Kidney (tissue), 14 donors: Measurements from ENCODE around the gene CD48. TPM values are rescaled to one million over a fixed set of nuclear protein-coding genes. Genes with fewer than 3 reads are reported as not detected.

ENCODE experiments used
- DNase-seq, 5 donors: peaks; one replicate each; pipeline ENCODE4 v3.0.0-alpha.2; 2013 to 2020
- FAIRE-seq: peaks from 2 replicates; lab custom pipeline; 2012; peaks lifted over from hg19 to GRCh38; lab: Jason Lieb, UNC
- H3K27ac ChIP-seq, 2 donors: one replicate each; pipeline ENCODE4 v1.7.0; 2013; ENCODE audit warnings: low read depth in 2 of 2, low read length in 2 of 2, inconsistent platforms in 1 of 2
- H3K27me3 ChIP-seq: one replicate; pipeline ENCODE4 v1.7.1; 2013; ENCODE audit warnings: low read length, inconsistent platforms; ENCODE audit not compliant: control insufficient read depth, insufficient read depth
- H3K36me3 ChIP-seq, 3 donors: one replicate each; pipeline versions ENCODE4 v1.7.0 to v1.7.1; 2013; ENCODE audit warnings: low read length in 3 of 3, control low read depth in 1 of 3, inconsistent platforms in 1 of 3; ENCODE audit not compliant: insufficient read depth in 3 of 3, control insufficient read depth in 2 of 3
- H3K4me1 ChIP-seq, 3 donors: one replicate each; pipeline versions ENCODE4 v1.7.0 to v1.7.1; 2013; ENCODE audit warnings: low read length in 3 of 3, inconsistent platforms in 1 of 3, low read depth in 1 of 3; ENCODE audit not compliant: control insufficient read depth in 2 of 3, insufficient read depth in 2 of 3
- H3K4me3 ChIP-seq, 3 donors: one replicate each; pipeline versions ENCODE4 v1.7.0 to v1.8.1; 2013; ENCODE audit warnings: low read length in 3 of 3, control low read depth in 1 of 3, inconsistent platforms in 1 of 3
- H3K9ac ChIP-seq, 3 donors: one replicate each; pipeline versions ENCODE4 v1.7.0 to v1.7.1; 2013; ENCODE audit warnings: low read length in 3 of 3, control low read depth in 1 of 3, inconsistent platforms in 1 of 3
- H3K9me3 ChIP-seq, 3 donors: one replicate each; pipeline versions ENCODE4 v1.7.0 to v1.7.1; 2013; ENCODE audit warnings: low read length in 3 of 3, control low read depth in 1 of 3, inconsistent platforms in 1 of 3; ENCODE audit not compliant: control insufficient read depth in 2 of 3, insufficient read depth in 1 of 3
- CTCF ChIP-seq: IDR thresholded peaks from 3 replicates; pipeline ENCODE4 v1.5.1; 2012; ENCODE audit warnings: mild to moderate bottlenecking, moderate library complexity, borderline replicate concordance; ENCODE audit not compliant: insufficient read depth; ENCODE audit errors: extremely low read depth
- intact Hi-C: fragments of 100-400 bp; cut with DNase I; formaldehyde crosslinking; loops from one replicate; pipeline ENCODE4 v1.11.1; 2022
- polyA plus RNA-seq: library from polyadenylated mRNA; stranded (reverse); fragments of 350-450 nt; fragmentation: Illumina TruSeq; extraction: RNeasy Lipid Tissue Mini Kit (QIAGEN cat#74804); gene quantifications from one replicate; pipeline ENCODE4 v1.2.3, GENCODE V29; 2014; ENCODE audit warnings: low read depth, low replicate concordance; ENCODE audit not compliant: insufficient read depth
- total RNA-seq: library from RNA; stranded (reverse); fragmentation: NEBNext Ultra II Directional; extraction: Animal tissue kit (Norgen Biotek cat#: 25700); gene quantifications from one replicate; pipeline ENCODE4 v1.2.1, GENCODE V29; 2021
- donor health status: control.
- donor health status: control.
- donor health status: control.
- donor health status: control.
- donor health status: control.
- donor health status: DM: yes; HTN: yes; CAD: no.
- donor health status: Normal renal cell carcinoma (clear cell type).

CD48 gene
- total and polyA plus RNA-seq, 2 donors from 2014 or later: 3.2 to 20.5 TPM

GRCh38 chr1:160722726-160723125 is 11.1 kb upstream of the CD48 start:
- peaks cover 0 to 3% (median 0%) of the 10 kb centered on the region in 3 donors for H3K4me1 ChIP-seq
- no peaks in the 10 kb centered on the region for H3K27me3 ChIP-seq
- intact Hi-C loops: no loop called here
- DNase-seq (no peak), FAIRE-seq (no peak)
- H3K36me3 ChIP-seq: no peaks in the 10 kb centered on the region
- H3K9ac ChIP-seq: no peak overlapping the region
- H3K4me3 ChIP-seq: no peak overlapping the region
- no peaks in the 10 kb centered on the region for H3K9me3 ChIP-seq
- no peak overlapping the region for H3K27ac ChIP-seq
- no peak for TF ChIP-seq CTCF

GRCh38 chr1:160721473-160721872 is 9.9 kb upstream of the CD48 start:
- Histone ChIP-seq H3K9ac (no peak overlapping the region), H3K4me1 (peaks cover 0 to 1% (median 0%) of the 10 kb centered on the region in 3 donors), H3K27ac (no peak overlapping the region), H3K36me3 (no peaks in the 10 kb centered on the region), H3K4me3 (no peak overlapping the region), H3K9me3 (no peaks in the 10 kb centered on the region), H3K27me3 (no peaks in the 10 kb centered on the region)
- TF ChIP-seq CTCF: no peak
- FAIRE-seq (no peak), DNase-seq (no peak)
- intact Hi-C loops: no loop called here

- intact Hi-C loops: no loop called here
- DNase-seq (no peak), FAIRE-seq (no peak)
- no peak for TF ChIP-seq CTCF
- H3K9me3 ChIP-seq: no peaks in the 10 kb centered on the region
- no peak overlapping the region for H3K9ac ChIP-seq
- H3K36me3 ChIP-seq: no peaks in the 10 kb centered on the region
- H3K4me1 ChIP-seq: no peaks in the 10 kb centered on the region
- H3K27me3 ChIP-seq: no peaks in the 10 kb centered on the region
- no peak overlapping the region for H3K27ac ChIP-seq
- H3K4me3 ChIP-seq: no peak overlapping the region
These were observed 8.9 kb upstream of the CD48 start for GRCh38 chr1:160720356-160721085.
